Fibroblast of lung (primary cell): ENCODE measurements around the gene COX8A. TPM values are rescaled to one million over a fixed set of nuclear protein-coding genes. Genes with fewer than 3 reads are reported as not detected.

Experiments
- DNase-seq, 2 donors: peaks; one replicate each; pipeline versions ENCODE4 v3.0.0 to v3.0.0-alpha.2; 2010; ENCODE audit warnings: low read depth in 2 of 2
- H2AFZ ChIP-seq: 2 replicates; pipeline ENCODE4 v1.5.1; 2012; ENCODE audit warnings: low read length, control low read depth, inconsistent platforms
- H3K27ac ChIP-seq: 2 replicates; pipeline ENCODE4 v1.5.1; 2011; ENCODE audit warnings: low read length, control low read depth; ENCODE audit not compliant: insufficient read depth
- H3K27me3 ChIP-seq: 2 replicates; pipeline ENCODE4 v1.5.1; 2011; ENCODE audit warnings: mild to moderate bottlenecking, low read length; ENCODE audit not compliant: control insufficient read depth, insufficient read depth
- H3K36me3 ChIP-seq: 2 replicates; pipeline ENCODE4 v1.5.1; 2011; ENCODE audit warnings: low read length; ENCODE audit not compliant: control insufficient read depth, insufficient read depth
- H3K4me1 ChIP-seq: 2 replicates; pipeline ENCODE4 v1.5.1; 2011; ENCODE audit warnings: low read length; ENCODE audit not compliant: control insufficient read depth, insufficient read depth; ENCODE audit errors: extremely low read depth
- H3K4me2 ChIP-seq: 2 replicates; pipeline ENCODE4 v1.5.1; 2011; ENCODE audit warnings: low read length, control low read depth; ENCODE audit not compliant: insufficient read depth; ENCODE audit errors: extremely low read depth
- H3K4me3 ChIP-seq, 4 experiments: fragments of 200-600 bp in 1 of 4; sonication (generic) in 1 of 4; replicated peaks in 1 of 4; 2 replicates each; pipeline ENCODE4 v1.5.1; 2011 to 2016; ENCODE audit warnings: low read length in 4 of 4, low read depth in 3 of 4, mild to moderate bottlenecking in 3 of 4, control low read depth in 2 of 4, inconsistent platforms in 1 of 4, mixed read lengths in 1 of 4; ENCODE audit not compliant: insufficient read depth in 1 of 4; ENCODE audit errors: control extremely low read depth in 1 of 4
- H3K79me2 ChIP-seq: 2 replicates; pipeline ENCODE4 v1.5.1; 2012; ENCODE audit warnings: mild to moderate bottlenecking, low read length, inconsistent platforms; ENCODE audit not compliant: control insufficient read depth, insufficient read depth
- H3K9ac ChIP-seq: 2 replicates; pipeline ENCODE4 v1.5.1; 2011; ENCODE audit warnings: mild to moderate bottlenecking, low read length, control low read depth; ENCODE audit not compliant: insufficient read depth
- H3K9me3 ChIP-seq: 2 replicates; pipeline ENCODE4 v1.5.1; 2012; ENCODE audit warnings: low read depth, low read length; ENCODE audit not compliant: control insufficient read depth, insufficient read depth
- H4K20me1 ChIP-seq: 2 replicates; pipeline ENCODE4 v1.5.1; 2011; ENCODE audit warnings: low read length; ENCODE audit not compliant: control insufficient read depth, insufficient read depth; ENCODE audit errors: extremely low read depth
- CTCF ChIP-seq, 2 donors: IDR thresholded peaks in 1 of 2; conservative IDR thresholded peaks in 1 of 2; 1 replicate in 1 of 2; 2 replicates in 1 of 2; pipeline ENCODE4 v1.5.1; 2011 to 2012; ENCODE audit warnings: low read length in 2 of 2, control low read depth in 1 of 2, inconsistent platforms in 1 of 2, low read depth in 1 of 2, mild to moderate bottlenecking in 1 of 2
- EZH2 ChIP-seq: IDR thresholded peaks from 2 replicates; pipeline ENCODE4 v1.5.1; 2012; ENCODE audit warnings: low read length, control low read depth, mild to moderate bottlenecking; ENCODE audit errors: missing control alignments
- polyA plus RNA-seq, 2 donors: library from polyadenylated mRNA; depleted of rRNA in 1 of 2; stranded (reverse) in 1 of 2; unstranded in 1 of 2; fragments of >200 nt; gene quantifications; 2 replicates each; pipeline ENCODE4 v1.2.1, GENCODE V29; 2011 to 2012; ENCODE audit warnings: missing spikeins in 1 of 2
- total RNA-seq: library from RNA; depleted of rRNA; stranded (reverse); fragments of >200 nt; gene quantifications from 2 replicates; pipeline ENCODE4 v1.2.1, GENCODE V29; 2014

COX8A gene
- total and polyA plus RNA-seq, 2 donors (not counting 1 experiment from before 2014, with no cell fraction given) = 200 to 409 TPM

DNA sequence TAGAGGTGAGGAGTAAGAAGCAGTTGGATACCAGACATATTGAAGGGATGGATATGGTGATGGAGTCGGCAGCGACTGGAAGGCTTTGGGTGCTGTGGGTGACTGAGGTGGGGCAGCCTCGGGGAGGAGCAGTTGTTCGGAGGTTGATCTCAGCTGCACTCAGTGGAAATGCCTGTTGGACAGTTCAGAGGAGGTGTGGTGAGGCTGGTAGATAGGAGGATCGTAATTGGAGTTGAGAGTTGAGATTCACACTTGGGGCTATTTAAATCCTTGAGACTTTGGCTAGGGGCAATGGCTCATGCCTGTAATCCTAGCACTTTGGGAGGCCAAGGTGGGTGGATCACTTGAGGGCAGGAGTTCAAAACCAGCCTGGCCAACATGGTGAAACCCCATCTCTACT lies 18.7 kb downstream of the COX8A start:
- peaks cover 13% of the 10 kb centered on the region for H3K79me2 ChIP-seq
- H3K36me3 ChIP-seq = peaks cover 20% of the 10 kb centered on the region
- H3K27ac ChIP-seq = no peak overlapping the region
- H3K4me1 ChIP-seq = no peaks in the 10 kb centered on the region
- H3K4me3 ChIP-seq = no peak overlapping the region
- H4K20me1 ChIP-seq = no peaks in the 10 kb centered on the region
- no peaks in the 10 kb centered on the region for H3K27me3 ChIP-seq
- H2AFZ ChIP-seq = no peak overlapping the region
- H3K9ac ChIP-seq = no peak overlapping the region
- H3K9me3 ChIP-seq = no peaks in the 10 kb centered on the region
- TF ChIP-seq CTCF (conservative IDR thresholded peaks at IDR 0.05 in 1 of 2, IDR thresholded peaks at IDR 0.05 in 1 of 2; ENCODE audit: low read depth in 1 of 2, low read length in 2 of 2) (no peak), EZH2 (no peak)
- no peak for DNase-seq
- no peak overlapping the region for H3K4me2 ChIP-seq

DNA sequence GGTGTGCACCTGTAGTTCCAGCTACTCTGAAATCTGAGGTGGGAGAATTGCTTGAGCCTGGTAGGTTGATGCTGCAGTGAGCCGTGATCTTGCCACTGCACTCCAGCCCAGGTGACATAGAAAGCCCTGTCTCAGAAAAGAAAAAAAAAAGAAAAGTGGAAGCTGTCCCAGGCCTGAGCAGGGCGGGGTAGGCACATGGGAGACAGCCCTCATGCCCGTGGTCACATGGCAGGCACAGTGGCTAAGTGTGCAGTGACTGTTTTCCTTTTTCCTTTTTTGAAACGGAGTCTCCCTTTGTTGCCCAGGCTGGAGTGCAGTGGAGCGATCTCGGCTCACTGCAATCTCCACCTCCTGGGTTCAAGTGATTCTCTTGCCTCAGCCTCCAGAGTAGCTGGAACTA lies 19.6 kb downstream of the COX8A start:
- Histone ChIP-seq H3K27ac (no peak overlapping the region), H3K79me2 (peaks cover 6% of the 10 kb centered on the region), H4K20me1 (no peaks in the 10 kb centered on the region), H3K27me3 (no peaks in the 10 kb centered on the region), H3K9ac (no peak overlapping the region), H2AFZ (no peak overlapping the region), H3K4me1 (no peaks in the 10 kb centered on the region), H3K36me3 (peaks cover 21% of the 10 kb centered on the region), H3K9me3 (no peaks in the 10 kb centered on the region), H3K4me2 (no peak overlapping the region), H3K4me3 (no peak overlapping the region)
- no peak for TF ChIP-seq EZH2
- DNase-seq = no peak

GRCh38 chr11:63996512-63996911 lies 22.1 kb downstream of the COX8A start:
- DNase-seq = no peak
- Histone ChIP-seq H3K4me1 (peaks cover 2% of the 10 kb centered on the region), H3K4me3 (no peak overlapping the region), H2AFZ (no peak overlapping the region), H3K9ac (no peak overlapping the region), H3K27ac (no peak overlapping the region), H3K36me3 (peaks cover 15% of the 10 kb centered on the region), H4K20me1 (no peaks in the 10 kb centered on the region), H3K79me2 (peaks cover 2% of the 10 kb centered on the region), H3K9me3 (no peaks in the 10 kb centered on the region), H3K4me2 (no peak overlapping the region), H3K27me3 (no peaks in the 10 kb centered on the region)
- TF ChIP-seq CTCF (conservative IDR thresholded peaks at IDR 0.05 in 1 of 2, IDR thresholded peaks at IDR 0.05 in 1 of 2; ENCODE audit: low read depth in 1 of 2, low read length in 2 of 2) (no peak), EZH2 (no peak)
